Adipocyte (in vitro differentiated cells): ENCODE data around the gene IL27RA.

Experiments
- DNase-seq: peaks from one replicate; pipeline ENCODE4 v3.0.0-alpha.2; 2015; ENCODE audit warnings: low read depth
- H3K27me3 ChIP-seq: replicated peaks from 2 replicates; pipeline ENCODE4 v1.7.0; 2013; ENCODE audit warnings: mild to moderate bottlenecking, low read length, moderate library complexity; ENCODE audit not compliant: control insufficient read depth, insufficient read depth
- H3K36me3 ChIP-seq: 2 replicates; pipeline ENCODE4 v1.7.0; 2013; ENCODE audit warnings: low read length, mild to moderate bottlenecking, moderate library complexity; ENCODE audit not compliant: control insufficient read depth, insufficient read depth, severe bottlenecking
- H3K4me1 ChIP-seq: 2 replicates; pipeline ENCODE4 v1.7.0; 2013; ENCODE audit warnings: mild to moderate bottlenecking, low read length, moderate library complexity; ENCODE audit not compliant: control insufficient read depth, insufficient read depth
- H3K4me3 ChIP-seq: 2 replicates; pipeline ENCODE4 v1.7.0; 2013; ENCODE audit warnings: mild to moderate bottlenecking, low read length, moderate library complexity
- H3K9ac ChIP-seq: 2 replicates; pipeline ENCODE4 v1.7.0; 2013; ENCODE audit warnings: mild to moderate bottlenecking, low read length, moderate library complexity
- H3K9me3 ChIP-seq: 2 replicates; pipeline ENCODE4 v1.7.0; 2013; ENCODE audit warnings: mild to moderate bottlenecking, low read length, moderate library complexity; ENCODE audit not compliant: control insufficient read depth

IL27RA gene

DNA sequence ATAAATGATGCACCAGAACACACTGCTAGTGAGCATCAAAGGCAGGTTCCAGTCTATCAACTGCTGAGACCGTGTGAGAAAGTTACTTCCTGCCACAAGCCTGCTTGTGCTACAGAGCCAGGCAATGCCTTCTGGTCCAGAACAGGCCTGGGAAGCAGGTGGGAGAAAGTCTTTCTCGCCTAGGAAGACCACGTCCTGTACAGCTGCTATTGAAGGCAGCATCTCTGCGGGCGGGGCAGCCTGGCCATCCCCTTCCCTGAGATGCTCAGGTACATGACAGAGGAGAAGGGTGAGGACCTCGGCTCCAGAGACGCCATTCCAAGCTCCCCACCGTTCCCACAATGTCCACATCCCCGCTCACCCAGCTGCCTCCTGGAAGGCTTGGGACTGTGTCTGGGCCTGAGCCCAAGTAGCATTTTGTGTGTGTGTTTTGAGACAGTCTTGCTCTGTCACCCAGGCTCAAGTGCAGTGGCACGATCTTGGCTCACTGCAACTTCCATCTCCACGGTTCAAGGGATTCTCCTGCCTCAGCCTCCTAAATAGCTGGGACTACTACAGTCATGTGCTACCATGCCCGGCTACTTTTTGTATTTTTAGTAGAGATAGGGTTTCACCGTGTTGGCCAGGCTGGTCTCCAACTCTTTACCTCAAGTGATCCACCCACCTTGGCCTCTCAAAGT lies 28.9 kb upstream of the IL27RA start:
- peaks cover 17% of the 10 kb centered on the region for H3K4me1 ChIP-seq
- DNase-seq = no peak
- H3K9ac ChIP-seq = no peak overlapping the region
- peaks cover 10% of the 10 kb centered on the region for H3K9me3 ChIP-seq
- H3K36me3 ChIP-seq = no peaks in the 10 kb centered on the region
- H3K4me3 ChIP-seq = no peak overlapping the region
- no peaks in the 10 kb centered on the region for H3K27me3 ChIP-seq

DNA sequence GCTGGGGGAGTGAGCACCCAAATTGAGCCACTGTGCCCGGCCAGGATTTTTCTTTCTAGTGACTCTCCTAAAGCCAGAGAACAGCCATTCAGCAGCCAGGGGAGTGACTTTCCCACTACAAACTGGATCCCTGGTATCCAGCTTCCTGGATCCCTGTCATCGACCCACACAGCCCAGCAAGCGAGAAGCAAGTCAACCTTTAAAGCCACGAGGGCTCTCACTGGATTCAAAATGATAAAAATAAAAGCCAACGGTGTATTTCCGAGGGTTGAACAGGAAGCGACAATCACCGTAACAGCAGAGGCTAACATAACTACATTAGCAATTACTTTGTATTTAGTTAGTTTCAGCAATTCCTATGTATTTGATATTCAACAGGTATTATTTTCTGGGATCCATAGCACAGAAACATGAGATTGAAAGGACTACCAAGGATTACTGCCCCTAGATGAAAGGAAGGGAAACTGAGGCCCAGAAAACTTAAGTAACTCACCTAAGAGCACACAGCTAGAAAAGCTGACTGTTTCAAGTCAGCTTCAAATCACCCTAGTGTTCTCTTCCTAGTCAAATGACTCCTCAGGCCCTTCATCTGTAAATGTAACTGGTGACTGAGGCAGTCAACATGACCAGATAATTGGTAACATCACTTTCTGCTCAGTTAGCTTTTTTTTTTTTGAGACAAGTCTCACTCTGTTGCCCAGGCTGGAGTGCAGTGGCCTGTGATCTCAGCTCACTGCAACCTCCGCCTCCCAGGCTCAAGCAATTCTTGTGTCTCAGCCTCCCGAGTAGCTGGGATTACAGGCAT lies 28.1 kb upstream of the IL27RA start:
- DNase-seq = no peak
- Histone ChIP-seq H3K4me3 (no peak overlapping the region), H3K27me3 (no peaks in the 10 kb centered on the region), H3K4me1 (peaks cover 17% of the 10 kb centered on the region), H3K9me3 (peaks cover 9% of the 10 kb centered on the region), H3K9ac (no peak overlapping the region), H3K36me3 (no peaks in the 10 kb centered on the region)

GRCh38 chr19:14004619-14005348 lies 26.8 kb upstream of the IL27RA start:
- peaks cover 17% of the 10 kb centered on the region for H3K4me1 ChIP-seq
- H3K9me3 ChIP-seq = no peaks in the 10 kb centered on the region
- H3K9ac ChIP-seq = peak overlapping the region; percentile 50
- no peaks in the 10 kb centered on the region for H3K27me3 ChIP-seq
- H3K4me3 ChIP-seq = peak overlapping the region; percentile 27
- H3K36me3 ChIP-seq = no peaks in the 10 kb centered on the region
- peak; percentile 10 for DNase-seq

GRCh38 chr19:14005349-14006084 lies 26.0 kb upstream of the IL27RA start:
- Histone ChIP-seq H3K9me3 (no peaks in the 10 kb centered on the region), H3K36me3 (no peaks in the 10 kb centered on the region), H3K4me3 (peak overlapping the region; percentile 96), H3K4me1 (peaks cover 17% of the 10 kb centered on the region), H3K9ac (peak overlapping the region; percentile 50), H3K27me3 (no peaks in the 10 kb centered on the region)
- peak; percentile 95 for DNase-seq

DNA sequence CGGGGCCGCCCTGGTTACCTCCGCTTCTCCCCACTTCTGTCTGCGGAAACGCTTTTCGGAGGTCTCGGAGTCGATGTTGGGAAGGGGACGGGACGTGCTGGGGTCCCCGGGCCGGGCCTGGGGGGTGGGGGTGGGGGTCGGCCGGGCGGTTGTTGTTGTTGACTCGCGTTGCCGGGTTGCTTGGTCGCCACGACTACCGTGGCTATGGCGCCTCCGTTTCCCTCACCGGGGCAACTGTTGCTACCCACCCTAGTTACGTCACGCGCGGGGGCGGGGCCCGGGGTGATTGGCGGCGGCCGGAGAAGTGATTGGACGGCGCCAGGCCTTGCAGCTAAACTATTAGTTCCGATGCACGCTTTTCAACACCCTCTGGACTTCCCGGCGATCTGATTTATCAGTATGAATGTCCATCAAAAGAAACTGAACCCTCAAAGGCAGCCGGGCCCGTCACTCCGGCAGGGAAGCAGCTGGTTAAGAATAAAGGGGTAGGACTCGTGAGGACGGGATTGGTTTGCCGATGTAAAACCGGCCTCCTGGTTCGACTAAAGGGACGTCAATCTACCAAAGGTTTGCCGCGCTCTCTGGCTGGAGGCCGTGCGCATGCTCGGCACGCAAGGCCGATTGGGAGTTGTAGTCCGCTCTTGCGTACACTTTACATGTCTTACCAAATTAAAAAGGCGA lies 25.3 kb upstream of the IL27RA start, which contains the start of gene RFX1:
TSS of gene RFX1 (minus strand) at position 236 of the 681 bp plus-strand sequence. CDS start 12,477 bp downstream, outside the sequence.
- Histone ChIP-seq H3K36me3 (no peaks in the 10 kb centered on the region), H3K27me3 (no peaks in the 10 kb centered on the region), H3K9me3 (no peaks in the 10 kb centered on the region), H3K4me3 (peak within 1 kb of the TSS; percentile 96), H3K4me1 (peaks cover 17% of the 10 kb centered on the region), H3K9ac (peak within 1 kb of the TSS; percentile 95)
- peak; percentile 99 for DNase-seq

DNA sequence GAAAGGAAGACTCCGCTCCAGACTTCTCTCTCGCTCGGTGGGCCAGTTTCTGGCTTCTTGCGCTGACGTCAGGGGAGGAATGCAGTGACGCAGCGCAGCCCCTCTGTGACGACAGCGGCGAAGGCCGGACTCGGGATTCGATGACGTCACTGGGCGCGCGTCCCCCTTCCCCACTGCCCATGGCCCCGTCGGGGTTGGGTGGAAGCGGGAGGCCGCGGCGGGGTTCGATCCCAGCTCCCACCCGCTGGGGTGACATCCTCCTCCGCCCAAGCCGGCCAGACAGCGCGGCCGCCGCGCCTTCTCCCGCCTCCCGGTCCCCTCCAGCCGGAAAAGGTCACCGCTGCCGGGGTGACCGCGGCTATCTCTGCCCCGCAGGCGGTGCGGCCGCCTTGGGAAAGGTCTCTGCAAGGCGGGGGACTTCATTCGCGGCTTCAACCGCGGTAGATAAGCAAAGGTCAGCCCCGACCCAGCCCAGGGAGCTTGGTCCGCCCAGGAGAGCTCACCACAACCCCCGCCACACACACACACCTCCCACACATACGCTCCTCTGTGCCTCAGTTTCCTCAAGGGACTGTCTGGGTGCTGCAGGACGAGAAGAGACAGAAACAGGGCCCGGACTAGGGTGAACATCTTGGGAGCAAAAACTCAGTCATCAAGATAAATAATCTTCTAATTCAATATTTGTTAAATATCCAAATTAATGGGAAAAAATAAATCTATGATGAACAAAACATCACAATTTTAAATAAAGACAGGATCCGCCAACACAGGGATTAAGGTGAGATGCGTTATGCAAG lies 24.6 kb upstream of the IL27RA start:
- no peaks in the 10 kb centered on the region for H3K9me3 ChIP-seq
- H3K27me3 ChIP-seq = no peaks in the 10 kb centered on the region
- peak overlapping the region; percentile 96 for H3K4me3 ChIP-seq
- peak overlapping the region; percentile 95 for H3K9ac ChIP-seq
- peak; percentile 95 for DNase-seq
- peaks cover 17% of the 10 kb centered on the region for H3K4me1 ChIP-seq
- no peaks in the 10 kb centered on the region for H3K36me3 ChIP-seq

GRCh38 chr19:14012378-14012915 lies 19.1 kb upstream of the IL27RA start:
- Histone ChIP-seq H3K9ac (no peak overlapping the region), H3K4me3 (no peak overlapping the region), H3K36me3 (no peaks in the 10 kb centered on the region), H3K27me3 (no peaks in the 10 kb centered on the region), H3K4me1 (no peaks in the 10 kb centered on the region), H3K9me3 (no peaks in the 10 kb centered on the region)
- no peak for DNase-seq

DNA sequence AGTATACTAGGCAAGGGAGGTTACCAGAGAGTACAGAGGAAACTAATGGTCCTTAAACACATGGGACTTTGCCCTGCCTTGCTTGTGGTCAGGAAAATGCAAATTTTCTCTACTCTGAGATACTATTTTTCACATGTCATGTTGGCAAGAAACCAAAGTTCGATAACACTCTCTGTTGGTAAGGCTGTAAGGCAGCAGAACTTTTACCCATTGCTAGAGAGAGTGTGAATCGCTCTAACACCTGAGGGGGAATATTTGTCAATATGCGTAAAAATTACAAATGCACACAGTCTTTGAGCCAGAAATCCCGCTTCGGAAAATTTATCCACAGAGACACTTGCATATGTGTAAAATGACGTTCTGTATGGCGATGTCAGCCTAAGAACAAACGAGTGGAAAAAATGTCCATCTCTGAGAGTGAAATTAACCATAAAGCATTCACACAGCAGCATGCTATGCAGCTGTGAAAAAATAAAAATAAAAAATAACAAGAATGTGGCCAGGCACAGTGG lies 16.0 kb upstream of the IL27RA start:
- Histone ChIP-seq H3K4me1 (no peaks in the 10 kb centered on the region), H3K27me3 (no peaks in the 10 kb centered on the region), H3K9ac (no peak overlapping the region), H3K36me3 (no peaks in the 10 kb centered on the region), H3K9me3 (no peaks in the 10 kb centered on the region), H3K4me3 (no peak overlapping the region)
- DNase-seq = no peak

GRCh38 chr19:14019100-14019499 lies 12.5 kb upstream of the IL27RA start:
- no peaks in the 10 kb centered on the region for H3K4me1 ChIP-seq
- H3K4me3 ChIP-seq = no peak overlapping the region
- no peaks in the 10 kb centered on the region for H3K36me3 ChIP-seq
- H3K9ac ChIP-seq = no peak overlapping the region
- H3K9me3 ChIP-seq = no peaks in the 10 kb centered on the region
- no peaks in the 10 kb centered on the region for H3K27me3 ChIP-seq
- no peak for DNase-seq
